ENCODE results near the gene PLPP2.

DNA sequence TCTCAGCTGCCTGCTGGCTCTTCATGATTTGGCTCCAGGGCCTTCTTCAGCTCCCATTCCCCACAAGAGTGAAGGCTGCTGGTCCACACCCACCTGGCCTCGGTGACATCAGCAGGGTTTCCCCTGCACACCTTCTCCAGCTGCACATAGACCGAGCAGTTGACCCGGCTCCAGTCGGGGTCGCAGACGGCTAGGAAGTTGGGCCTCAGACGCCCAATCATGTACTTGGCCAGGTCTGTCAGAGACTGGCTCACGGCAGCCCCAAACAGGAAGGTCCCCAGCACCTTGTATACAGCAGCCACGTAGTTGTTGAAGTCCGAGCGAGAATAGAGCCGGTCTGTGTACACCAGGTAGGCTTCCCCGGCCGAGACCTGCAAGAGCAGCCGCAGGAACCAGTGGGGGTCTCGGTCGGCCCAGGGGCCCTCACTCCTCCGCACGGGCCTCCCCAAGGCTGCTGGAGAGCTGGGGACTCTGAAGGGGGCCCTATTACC, 3.8 kb downstream of the PLPP2 start:
- TF ChIP-seq, protein P1, sequence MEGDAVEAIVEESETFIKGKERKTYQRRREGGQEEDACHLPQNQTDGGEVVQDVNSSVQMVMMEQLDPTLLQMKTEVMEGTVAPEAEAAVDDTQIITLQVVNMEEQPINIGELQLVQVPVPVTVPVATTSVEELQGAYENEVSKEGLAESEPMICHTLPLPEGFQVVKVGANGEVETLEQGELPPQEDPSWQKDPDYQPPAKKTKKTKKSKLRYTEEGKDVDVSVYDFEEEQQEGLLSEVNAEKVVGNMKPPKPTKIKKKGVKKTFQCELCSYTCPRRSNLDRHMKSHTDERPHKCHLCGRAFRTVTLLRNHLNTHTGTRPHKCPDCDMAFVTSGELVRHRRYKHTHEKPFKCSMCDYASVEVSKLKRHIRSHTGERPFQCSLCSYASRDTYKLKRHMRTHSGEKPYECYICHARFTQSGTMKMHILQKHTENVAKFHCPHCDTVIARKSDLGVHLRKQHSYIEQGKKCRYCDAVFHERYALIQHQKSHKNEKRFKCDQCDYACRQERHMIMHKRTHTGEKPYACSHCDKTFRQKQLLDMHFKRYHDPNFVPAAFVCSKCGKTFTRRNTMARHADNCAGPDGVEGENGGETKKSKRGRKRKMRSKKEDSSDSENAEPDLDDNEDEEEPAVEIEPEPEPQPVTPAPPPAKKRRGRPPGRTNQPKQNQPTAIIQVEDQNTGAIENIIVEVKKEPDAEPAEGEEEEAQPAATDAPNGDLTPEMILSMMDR (IDR thresholded peaks at IDR 0.05; ENCODE audit: low read length) = no peak
- TF ChIP-seq EZH2 (IDR thresholded peaks at IDR 0.05; ENCODE audit: borderline replicate concordance, low read length) = no peak

All from OCI-LY1 (cell line).